CD4-positive, alpha-beta T cell treated with Interleukin-6 at 100 ng/mL for 8 hours (primary cell): ENCODE measurements around the gene ADAMTS2.

Experiments
- DNase-seq: peaks from one replicate; pipeline ENCODE4 v3.0.0-alpha.2; 2020; ENCODE audit warnings: mixed read lengths, low spot score

The ADAMTS2 gene

GRCh38 chr5:179177711-179178575 is 167.3 kb downstream of the ADAMTS2 start:
- no peak for DNase-seq

GRCh38 chr5:179176571-179177230 is 168.6 kb downstream of the ADAMTS2 start:
- DNase-seq = no peak

GRCh38 chr5:179176166-179176565 is 169.1 kb downstream of the ADAMTS2 start:
- no peak for DNase-seq

GRCh38 chr5:179171816-179172745 is 173.2 kb downstream of the ADAMTS2 start:
- no peak for DNase-seq

GRCh38 chr5:179171251-179171815 is 173.9 kb downstream of the ADAMTS2 start:
- no peak for DNase-seq

- no peak for DNase-seq
These were observed 174.7 kb downstream of the ADAMTS2 start for GRCh38 chr5:179170606-179171005.

GRCh38 chr5:179169836-179170235 is 175.4 kb downstream of the ADAMTS2 start:
- DNase-seq = no peak

GRCh38 chr5:179168664-179169063 is 176.6 kb downstream of the ADAMTS2 start:
- no peak for DNase-seq

- DNase-seq = no peak
These were observed 177.3 kb downstream of the ADAMTS2 start for GRCh38 chr5:179167871-179168451.

- peak; percentile 27 for DNase-seq
These were observed 178.1 kb downstream of the ADAMTS2 start for GRCh38 chr5:179166886-179167841.

- no peak for DNase-seq
These were observed 178.9 kb downstream of the ADAMTS2 start for GRCh38 chr5:179166171-179166885.

- no peak for DNase-seq
These were observed 179.7 kb downstream of the ADAMTS2 start for GRCh38 chr5:179165421-179166170.

GRCh38 chr5:179164331-179165311 is 180.6 kb downstream of the ADAMTS2 start:
- no peak for DNase-seq

- no peak for DNase-seq
These were observed 181.8 kb downstream of the ADAMTS2 start for GRCh38 chr5:179163236-179164155.

GRCh38 chr5:179162351-179163235 is 182.7 kb downstream of the ADAMTS2 start:
- no peak for DNase-seq

- no peak for DNase-seq
These were observed 183.4 kb downstream of the ADAMTS2 start for GRCh38 chr5:179161901-179162300.
